Measurements from ENCODE around the gene MYOZ3. TPM values are rescaled to one million over a fixed set of nuclear protein-coding genes. Genes with fewer than 3 reads are reported as not detected.

MYOZ3 gene
- total and polyA plus RNA-seq, 12 donors = 0.91 to 12.2 (median 5.6) TPM

DNA sequence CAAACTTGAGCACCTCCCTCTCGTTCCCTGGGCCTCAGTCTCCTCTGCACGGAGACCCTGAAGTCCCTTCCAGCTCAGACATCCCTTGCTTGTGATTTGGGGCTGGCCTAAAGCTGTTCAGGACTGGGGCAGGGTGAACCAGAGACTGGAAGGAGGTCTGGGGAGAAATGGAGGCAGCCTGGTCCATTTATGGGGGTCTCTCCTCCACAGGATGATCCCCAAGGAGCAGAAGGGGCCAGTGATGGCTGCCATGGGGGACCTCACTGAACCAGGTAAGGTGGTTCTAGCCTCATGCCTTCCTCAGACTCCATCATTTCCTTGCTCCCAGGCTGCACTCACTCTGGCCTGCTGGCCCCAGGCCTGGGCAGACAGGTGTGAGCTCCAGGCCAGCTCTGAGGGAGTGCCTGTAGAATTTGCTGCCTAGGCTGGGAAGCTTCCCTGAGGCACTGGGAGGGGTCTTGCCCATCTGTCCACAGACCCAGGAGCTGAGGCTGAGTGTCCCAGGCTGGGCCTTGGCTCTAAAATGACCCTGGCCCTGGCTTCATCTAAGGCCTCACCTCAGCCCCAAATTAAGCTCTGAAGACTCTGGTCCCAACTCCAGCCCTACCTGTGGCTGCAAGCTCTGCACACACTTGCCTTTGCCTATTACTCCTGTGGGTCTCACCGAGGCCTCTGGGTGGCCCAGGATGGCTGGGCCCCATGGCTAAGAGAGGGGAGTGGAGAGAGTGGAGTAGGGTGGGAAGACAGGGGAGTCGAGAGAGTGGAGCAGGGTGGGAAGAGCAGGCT, 1.9 kb downstream of the MYOZ3 start:
- Histone ChIP-seq H3K4me3 (no peak overlapping the region), H3K4me1 (peaks cover 2 to 34% (median 20%) of the 10 kb centered on the region in 9 donors), H3K36me3 (no peaks in the 10 kb centered on the region), H3K27ac (no peak overlapping the region), H3K9me3 (no peaks in the 10 kb centered on the region), H3K27me3 (no peaks in the 10 kb centered on the region)
- intact Hi-C loops (cut with DNase I) = no loop called here
- DNase-seq (no peak), ATAC-seq (no peak)
- TF ChIP-seq, protein P1, sequence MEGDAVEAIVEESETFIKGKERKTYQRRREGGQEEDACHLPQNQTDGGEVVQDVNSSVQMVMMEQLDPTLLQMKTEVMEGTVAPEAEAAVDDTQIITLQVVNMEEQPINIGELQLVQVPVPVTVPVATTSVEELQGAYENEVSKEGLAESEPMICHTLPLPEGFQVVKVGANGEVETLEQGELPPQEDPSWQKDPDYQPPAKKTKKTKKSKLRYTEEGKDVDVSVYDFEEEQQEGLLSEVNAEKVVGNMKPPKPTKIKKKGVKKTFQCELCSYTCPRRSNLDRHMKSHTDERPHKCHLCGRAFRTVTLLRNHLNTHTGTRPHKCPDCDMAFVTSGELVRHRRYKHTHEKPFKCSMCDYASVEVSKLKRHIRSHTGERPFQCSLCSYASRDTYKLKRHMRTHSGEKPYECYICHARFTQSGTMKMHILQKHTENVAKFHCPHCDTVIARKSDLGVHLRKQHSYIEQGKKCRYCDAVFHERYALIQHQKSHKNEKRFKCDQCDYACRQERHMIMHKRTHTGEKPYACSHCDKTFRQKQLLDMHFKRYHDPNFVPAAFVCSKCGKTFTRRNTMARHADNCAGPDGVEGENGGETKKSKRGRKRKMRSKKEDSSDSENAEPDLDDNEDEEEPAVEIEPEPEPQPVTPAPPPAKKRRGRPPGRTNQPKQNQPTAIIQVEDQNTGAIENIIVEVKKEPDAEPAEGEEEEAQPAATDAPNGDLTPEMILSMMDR (IDR thresholded peaks at IDR 0.05) = no peak
- 87 to 88% methylated on average over 4 of the region's 4 CpGs for WGBS, 2 donors

DNA sequence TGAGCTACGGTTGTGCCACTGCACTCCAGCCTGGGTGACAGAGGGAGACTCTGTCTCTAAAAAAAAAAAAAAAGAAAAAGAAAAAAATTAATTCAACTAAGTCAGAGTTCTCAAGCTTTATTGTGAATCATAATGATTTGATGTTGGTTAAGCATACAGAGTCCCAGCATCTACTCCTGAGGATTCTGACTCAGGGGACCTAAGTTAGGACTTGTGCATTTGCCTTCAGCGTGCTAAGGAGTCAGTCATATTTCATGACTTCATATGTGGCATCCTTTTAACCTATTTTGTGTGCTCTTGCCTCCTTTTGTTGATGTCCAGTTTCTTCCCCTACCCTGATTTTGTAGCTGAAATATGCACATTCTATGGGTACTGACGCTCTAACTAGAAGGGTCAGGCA, 2.9 kb downstream of the MYOZ3 start:
- no peaks in the 10 kb centered on the region for H3K36me3 ChIP-seq
- no peak overlapping the region for H3K27ac ChIP-seq
- no peaks in the 10 kb centered on the region for H3K27me3 ChIP-seq
- H3K9me3 ChIP-seq = no peaks in the 10 kb centered on the region
- H3K4me3 ChIP-seq = no peak overlapping the region
- DNase-seq (no peak), ATAC-seq (no peak)
- WGBS, 2 donors = 96 to 97% methylated on average over 3 of the region's 3 CpGs
- TF ChIP-seq, protein P1 (IDR thresholded peaks at IDR 0.05) = no peak
- H3K4me1 ChIP-seq = peaks cover 0 to 24% (median 11%) of the 10 kb centered on the region in 9 donors
- intact Hi-C loops (cut with DNase I) = no loop called here

DNA sequence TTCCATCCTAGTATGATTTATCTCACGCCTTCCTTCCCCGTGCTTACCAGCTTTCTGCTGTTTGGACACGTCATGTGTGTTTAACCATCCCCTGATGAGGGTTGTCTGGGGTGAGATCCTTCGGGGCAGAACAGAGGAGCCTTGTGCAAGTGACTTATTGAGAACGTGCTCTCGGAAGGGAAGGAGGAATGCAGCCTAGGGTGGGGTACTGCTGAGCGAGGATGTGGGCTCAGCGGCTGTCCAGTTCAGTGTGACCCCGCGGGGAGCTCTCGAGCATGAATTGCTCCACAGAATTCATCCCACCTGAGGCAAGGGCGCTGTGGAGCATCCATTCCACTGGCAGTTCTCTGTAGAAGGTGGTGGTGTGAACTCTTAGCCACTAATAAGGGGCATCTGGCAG, 4.0 kb downstream of the MYOZ3 start:
- H3K9me3 ChIP-seq = no peaks in the 10 kb centered on the region
- 76% methylated on average over 12 of the region's 12 CpGs for WGBS, 2 donors
- H3K4me3 ChIP-seq = no peak overlapping the region
- H3K27ac ChIP-seq = no peak overlapping the region
- DNase-seq = no peak
- no peaks in the 10 kb centered on the region for H3K36me3 ChIP-seq
- peaks cover 0 to 14% (median 5%) of the 10 kb centered on the region in 9 donors for H3K4me1 ChIP-seq
- no peaks in the 10 kb centered on the region for H3K27me3 ChIP-seq
- ATAC-seq = no peak
- intact Hi-C loops (cut with DNase I) = no loop called here
- TF ChIP-seq, protein P1 (IDR thresholded peaks at IDR 0.05) = no peak

GRCh38 chr5:150670275-150670947, 9.4 kb downstream of the MYOZ3 start:
- DNase-seq (no peak), ATAC-seq (no peak)
- H3K9me3 ChIP-seq = no peaks in the 10 kb centered on the region
- H3K27me3 ChIP-seq = peaks cover 0 to 21% (median 0%) of the 10 kb centered on the region in 7 donors
- peak overlapping the region in 1 of 10 donors; percentile 90 for H3K27ac ChIP-seq
- WGBS, 2 donors = 90 to 91% methylated on average over 14 of the region's 14 CpGs
- peaks cover 13 to 48% (median 41%) of the 10 kb centered on the region in 9 donors for H3K4me1 ChIP-seq
- no peaks in the 10 kb centered on the region for H3K36me3 ChIP-seq
- TF ChIP-seq, protein P1 (IDR thresholded peaks at IDR 0.05) = no peak
- intact Hi-C loops (cut with DNase I) = no loop called here
- no peak overlapping the region for H3K4me3 ChIP-seq
